Panc1 (cell line): ENCODE results near the gene DCUN1D2. TPM values are rescaled to one million over a fixed set of nuclear protein-coding genes. Genes with fewer than 3 reads are reported as not detected.

Experiments used
- ATAC-seq: fragments of 200-7000 bp; cut with Tn5 transposase; 2 replicates; pipeline ENCODE4 v1.9.1; 2020; ENCODE audit warnings: mild to moderate bottlenecking, moderate library complexity
- BruUV-seq: library from RNA; stranded (reverse); fragments of 400-500 nt; replicated peaks from 2 replicates; lab custom pipeline; 2021; lab: Mats Ljungman, UMichigan
- CTCF ChIA-PET: fragments of 300-600 bp; sonication (Branson Sonifier 250); formaldehyde crosslinking; loops from one replicate; lab custom pipeline; 2022; ENCODE audit warnings: antibody characterized with exemption; lab: Charles Lee
- POLR2A ChIA-PET: fragments of 300-600 bp; sonication (Branson Sonifier 250); formaldehyde crosslinking; loops from one replicate; lab custom pipeline; 2022; ENCODE audit warnings: antibody characterized with exemption; lab: Charles Lee
- DNase-seq: peaks from one replicate; pipeline ENCODE4 v3.0.0-alpha.2; 2010; ENCODE audit warnings: low read depth, low spot score
- H3K27ac ChIP-seq: 2 replicates; pipeline ENCODE4 v1.5.1; 2011; ENCODE audit warnings: mild to moderate bottlenecking, low read length, inconsistent platforms
- H3K27me3 ChIP-seq: fragments of 200-500 bp; sonication (Bioruptor generic); 2 replicates; pipeline ENCODE4 v1.6.0; 2014; ENCODE audit warnings: low read length, inconsistent platforms; ENCODE audit not compliant: control insufficient read depth, insufficient read depth
- H3K36me3 ChIP-seq: fragments of 200-500 bp; sonication (Bioruptor generic); 2 replicates; pipeline ENCODE4 v1.5.1; 2014; ENCODE audit warnings: inconsistent platforms, mild to moderate bottlenecking, low read length, moderate library complexity; ENCODE audit not compliant: control insufficient read depth, insufficient read depth
- H3K4me1 ChIP-seq: 2 replicates; pipeline ENCODE4 v1.5.1; 2011; ENCODE audit warnings: inconsistent platforms, mild to moderate bottlenecking, low read length, moderate library complexity; ENCODE audit not compliant: control insufficient read depth, insufficient read depth
- H3K4me3 ChIP-seq, 2 experiments: 2 replicates each; pipeline ENCODE4 v1.5.1; 2011 to 2012; ENCODE audit warnings: low read depth in 2 of 2, low read length in 2 of 2, mild to moderate bottlenecking in 2 of 2, inconsistent platforms in 1 of 2, moderate library complexity in 1 of 2
- H3K9me3 ChIP-seq: fragments of 200-500 bp; sonication (Bioruptor generic); 2 replicates; pipeline ENCODE4 v1.5.1; 2014; ENCODE audit warnings: low read depth, mild to moderate bottlenecking, inconsistent platforms, low read length, moderate library complexity; ENCODE audit not compliant: control insufficient read depth, insufficient read depth
- CTCF ChIP-seq: fragments of 450-650 bp; IDR thresholded peaks from 2 replicates; pipeline ENCODE4 v1.5.1; 2017; ENCODE audit warnings: mild to moderate bottlenecking
- POLR2AphosphoS5 ChIP-seq: IDR thresholded peaks from 2 replicates; pipeline ENCODE4 v1.6.1; 2012; ENCODE audit warnings: mild to moderate bottlenecking, low read depth, low read length, moderate library complexity
- SIN3A ChIP-seq: IDR thresholded peaks from 2 replicates; pipeline ENCODE4 v1.6.1; 2012; ENCODE audit warnings: low read depth, mild to moderate bottlenecking, low read length, moderate library complexity, borderline replicate concordance; ENCODE audit not compliant: insufficient read depth
- TCF7L2 ChIP-seq: IDR thresholded peaks from 2 replicates; pipeline ENCODE4 v1.6.1; 2011; ENCODE audit warnings: mild to moderate bottlenecking, low read depth, low read length, inconsistent platforms
- in situ Hi-C: cut with HindIII; loops from 2 replicates; pipeline ENCODE4 v1.10.0; 2016; ENCODE audit warnings: low sequenced_read_pairs, low pct_unique_long_range_greater_than_20kb
- intact Hi-C: fragments of 100-400 bp; cut with micrococcal nuclease; formaldehyde crosslinking; loops from one replicate; pipeline ENCODE4 v1.10.0; 2022; ENCODE audit not compliant: unreplicated experiment
- total RNA-seq: library from RNA; stranded (reverse); gene quantifications from one replicate; pipeline ENCODE4 v1.2.1, GENCODE V29; 2021; ENCODE audit not compliant: unreplicated experiment
- TF ChIP-seq, protein P1 (sequence below), 2 experiments: IDR thresholded peaks; 2 replicates each; pipeline ENCODE4 v1.6.1; 2011 to 2012; ENCODE audit warnings: low read depth in 2 of 2, control low read depth in 1 of 2, low read length in 1 of 2, mild to moderate bottlenecking in 1 of 2, moderate library complexity in 1 of 2; ENCODE audit not compliant: insufficient read depth in 1 of 2

Gene DCUN1D2
- total RNA-seq, 1 experiment from 2014 or later = 22.8 TPM

DNA sequence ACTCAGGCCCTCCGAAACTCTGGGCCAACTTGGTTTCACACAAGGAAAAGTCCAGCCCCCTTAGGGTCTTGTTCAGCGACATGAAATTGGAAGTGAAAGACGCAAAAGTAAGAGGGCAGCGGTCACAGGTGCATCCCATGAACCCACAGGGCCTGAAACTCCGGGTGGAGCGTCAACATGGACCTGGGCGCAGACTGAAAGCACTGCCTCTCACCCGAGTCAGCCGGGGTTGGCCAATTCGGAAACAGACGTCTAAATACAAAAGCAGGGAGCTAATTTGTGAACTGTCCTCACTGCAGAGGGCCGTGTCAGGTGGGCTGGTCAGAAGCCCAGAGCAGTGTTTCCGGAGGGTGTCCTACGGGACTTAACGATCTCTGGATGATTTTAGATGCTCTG is 63.9 kb downstream of the DCUN1D2 start:
- Histone ChIP-seq H3K9me3 (no peaks in the 10 kb centered on the region), H3K4me1 (no peaks in the 10 kb centered on the region), H3K36me3 (no peaks in the 10 kb centered on the region), H3K4me3 (no peak overlapping the region), H3K27me3 (no peaks in the 10 kb centered on the region), H3K27ac (no peak overlapping the region)
- no TSS peak for BruUV-seq
- no peak for DNase-seq
- CTCF ChIA-PET = no interaction called here
- in situ Hi-C loops (no loop called here), intact Hi-C loops (loop anchor here (5.0 kb wide), 1 partner anchor 374 kb away; no protein-coding TSS in a partner anchor)
- TF ChIP-seq CTCF = no peak
- no peak for TF ChIP-seq POLR2AphosphoS5
- no peak for TF ChIP-seq TCF7L2
- TF ChIP-seq SIN3A = no peak
- TF ChIP-seq, protein P1, sequence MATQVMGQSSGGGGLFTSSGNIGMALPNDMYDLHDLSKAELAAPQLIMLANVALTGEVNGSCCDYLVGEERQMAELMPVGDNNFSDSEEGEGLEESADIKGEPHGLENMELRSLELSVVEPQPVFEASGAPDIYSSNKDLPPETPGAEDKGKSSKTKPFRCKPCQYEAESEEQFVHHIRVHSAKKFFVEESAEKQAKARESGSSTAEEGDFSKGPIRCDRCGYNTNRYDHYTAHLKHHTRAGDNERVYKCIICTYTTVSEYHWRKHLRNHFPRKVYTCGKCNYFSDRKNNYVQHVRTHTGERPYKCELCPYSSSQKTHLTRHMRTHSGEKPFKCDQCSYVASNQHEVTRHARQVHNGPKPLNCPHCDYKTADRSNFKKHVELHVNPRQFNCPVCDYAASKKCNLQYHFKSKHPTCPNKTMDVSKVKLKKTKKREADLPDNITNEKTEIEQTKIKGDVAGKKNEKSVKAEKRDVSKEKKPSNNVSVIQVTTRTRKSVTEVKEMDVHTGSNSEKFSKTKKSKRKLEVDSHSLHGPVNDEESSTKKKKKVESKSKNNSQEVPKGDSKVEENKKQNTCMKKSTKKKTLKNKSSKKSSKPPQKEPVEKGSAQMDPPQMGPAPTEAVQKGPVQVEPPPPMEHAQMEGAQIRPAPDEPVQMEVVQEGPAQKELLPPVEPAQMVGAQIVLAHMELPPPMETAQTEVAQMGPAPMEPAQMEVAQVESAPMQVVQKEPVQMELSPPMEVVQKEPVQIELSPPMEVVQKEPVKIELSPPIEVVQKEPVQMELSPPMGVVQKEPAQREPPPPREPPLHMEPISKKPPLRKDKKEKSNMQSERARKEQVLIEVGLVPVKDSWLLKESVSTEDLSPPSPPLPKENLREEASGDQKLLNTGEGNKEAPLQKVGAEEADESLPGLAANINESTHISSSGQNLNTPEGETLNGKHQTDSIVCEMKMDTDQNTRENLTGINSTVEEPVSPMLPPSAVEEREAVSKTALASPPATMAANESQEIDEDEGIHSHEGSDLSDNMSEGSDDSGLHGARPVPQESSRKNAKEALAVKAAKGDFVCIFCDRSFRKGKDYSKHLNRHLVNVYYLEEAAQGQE (IDR thresholded peaks at IDR 0.05; ENCODE audit: insufficient read depth in 1 of 2, low read depth in 2 of 2, low read length in 1 of 2) = no peak
- ATAC-seq = no peak
- POLR2A ChIA-PET = no interaction called here

- DNase-seq = no peak
- CTCF ChIA-PET = no interaction called here
- in situ Hi-C loops = no loop called here
- no peaks in the 10 kb centered on the region for H3K4me1 ChIP-seq
- intact Hi-C loops = loop anchor here (5.0 kb wide), 1 partner anchor 374 kb away; no protein-coding TSS in a partner anchor
- ATAC-seq = no peak
- no peaks in the 10 kb centered on the region for H3K9me3 ChIP-seq
- no peak overlapping the region for H3K4me3 ChIP-seq
- no peak overlapping the region for H3K27ac ChIP-seq
- TF ChIP-seq CTCF = no peak
- TF ChIP-seq POLR2AphosphoS5 = no peak
- no peak for TF ChIP-seq TCF7L2
- TF ChIP-seq SIN3A = no peak
- TF ChIP-seq, protein P1 (IDR thresholded peaks at IDR 0.05; ENCODE audit: insufficient read depth in 1 of 2, low read depth in 2 of 2, low read length in 1 of 2) = no peak
- BruUV-seq = no TSS peak
- H3K36me3 ChIP-seq = no peaks in the 10 kb centered on the region
- POLR2A ChIA-PET = no interaction called here
- H3K27me3 ChIP-seq = no peaks in the 10 kb centered on the region
These were observed 64.4 kb downstream of the DCUN1D2 start for GRCh38 chr13:113425941-113426590.
